CD14-positive monocyte (primary cell): ENCODE results near the gene MPZL3. TPM values are rescaled to one million over a fixed set of nuclear protein-coding genes. Genes with fewer than 3 reads are reported as not detected.

Experiments
- DNase-seq, 3 donors: peaks; one replicate each; pipeline ENCODE4 v3.0.0-alpha.2; 2011 to 2022
- H2AFZ ChIP-seq: 2 replicates; pipeline ENCODE4 v1.6.0; 2012; ENCODE audit warnings: mild to moderate bottlenecking, low read depth, low read length, inconsistent platforms; ENCODE audit not compliant: insufficient read depth, poor library complexity, severe bottlenecking
- H3K27ac ChIP-seq, 2 donors: 1 replicate in 1 of 2; 2 replicates in 1 of 2; pipeline ENCODE4 v1.5.1; 2012 to 2013; ENCODE audit warnings: low read length in 2 of 2, control low read depth in 1 of 2, inconsistent platforms in 1 of 2, low read depth in 1 of 2, mild to moderate bottlenecking in 1 of 2
- H3K27me3 ChIP-seq, 2 donors: one replicate each; pipeline versions ENCODE4 v1.6.0 to v1.6.1; 2011 to 2013; ENCODE audit warnings: low read length in 2 of 2; ENCODE audit not compliant: control insufficient read depth in 2 of 2, insufficient read depth in 2 of 2
- H3K36me3 ChIP-seq, 2 donors: replicated peaks in 1 of 2; 1 replicate in 1 of 2; 2 replicates in 1 of 2; pipeline versions ENCODE4 v1.5.1 to v1.6.1; 2012 to 2013; ENCODE audit warnings: low read length in 2 of 2, control low read depth in 1 of 2, inconsistent platforms in 1 of 2, mild to moderate bottlenecking in 1 of 2; ENCODE audit not compliant: insufficient read depth in 2 of 2, control insufficient read depth in 1 of 2
- H3K4me1 ChIP-seq, 2 donors: 1 replicate in 1 of 2; 2 replicates in 1 of 2; pipeline versions ENCODE4 v1.5.1 to v1.6.1; 2012 to 2013; ENCODE audit warnings: low read length in 2 of 2, control low read depth in 1 of 2, inconsistent platforms in 1 of 2, mild to moderate bottlenecking in 1 of 2, moderate library complexity in 1 of 2; ENCODE audit not compliant: insufficient read depth in 2 of 2, control insufficient read depth in 1 of 2
- H3K4me2 ChIP-seq: replicated peaks from 2 replicates; pipeline ENCODE3; 2012; ENCODE audit warnings: low read length, moderate library complexity, mild to moderate bottlenecking; ENCODE audit not compliant: poor library complexity, severe bottlenecking; ENCODE audit errors: extremely low read depth
- H3K4me3 ChIP-seq, 3 experiments: fragments of 200-600 bp in 1 of 3; sonication (generic) in 1 of 3; replicated peaks in 1 of 3; 1 replicate in 2 of 3; 2 replicates in 1 of 3; pipeline ENCODE4 v1.5.1; 2011 to 2013; ENCODE audit warnings: low read length in 3 of 3, mild to moderate bottlenecking in 3 of 3, control low read depth in 2 of 3, low read depth in 2 of 3, inconsistent platforms in 1 of 3, moderate library complexity in 1 of 3
- H3K79me2 ChIP-seq: 2 replicates; pipeline ENCODE4 v1.6.0; 2012; ENCODE audit warnings: mild to moderate bottlenecking, control low read depth, inconsistent platforms, low read length, moderate library complexity; ENCODE audit not compliant: insufficient read depth
- H3K9ac ChIP-seq: 2 replicates; pipeline ENCODE4 v1.6.0; 2017; ENCODE audit warnings: low read length, mild to moderate bottlenecking; ENCODE audit not compliant: insufficient read depth, poor library complexity, severe bottlenecking
- H3K9me3 ChIP-seq, 2 donors: replicated peaks in 1 of 2; 1 replicate in 1 of 2; 2 replicates in 1 of 2; pipeline versions ENCODE4 v1.5.1 to v1.6.1; 2012 to 2013; ENCODE audit warnings: low read length in 2 of 2, control low read depth in 1 of 2; ENCODE audit not compliant: control insufficient read depth in 1 of 2, insufficient read depth in 1 of 2
- H4K20me1 ChIP-seq: 2 replicates; pipeline ENCODE4 v1.6.0; 2012; ENCODE audit warnings: mild to moderate bottlenecking, low read length, control low read depth, moderate library complexity; ENCODE audit not compliant: insufficient read depth
- H3K27ac Mint-ChIP-seq, 7 donors: one replicate each; pipeline ENCODE4 v1.8.0; 2020; ENCODE audit warnings: mild to moderate bottlenecking in 7 of 7, mixed read lengths in 7 of 7, moderate library complexity in 6 of 7, inconsistent platforms in 2 of 7
- H3K27me3 Mint-ChIP-seq, 3 donors: one replicate each; pipeline ENCODE4 v1.8.0; 2021 to 2022; ENCODE audit warnings: low read depth in 3 of 3, mild to moderate bottlenecking in 3 of 3, mixed read lengths in 3 of 3, moderate library complexity in 3 of 3, inconsistent platforms in 1 of 3
- H3K36me3 Mint-ChIP-seq, 2 donors: one replicate each; pipeline ENCODE4 v1.8.0; 2020; ENCODE audit warnings: mixed read lengths in 2 of 2, inconsistent platforms in 1 of 2, mild to moderate bottlenecking in 1 of 2
- H3K4me1 Mint-ChIP-seq: one replicate; pipeline ENCODE4 v1.8.0; 2020; ENCODE audit warnings: mild to moderate bottlenecking, mixed read lengths
- H3K4me3 Mint-ChIP-seq, 2 donors: one replicate each; pipeline ENCODE4 v1.8.0; 2020; ENCODE audit warnings: mild to moderate bottlenecking in 2 of 2, mixed read lengths in 2 of 2, moderate library complexity in 1 of 2
- H3K9me3 Mint-ChIP-seq, 7 donors: one replicate each; pipeline ENCODE4 v1.8.0; 2020 to 2022; ENCODE audit warnings: mixed read lengths in 7 of 7, mild to moderate bottlenecking in 6 of 7, moderate library complexity in 6 of 7, inconsistent platforms in 2 of 7
- CTCF ChIP-seq: fragments of 200-600 bp; IDR thresholded peaks from one replicate; pipeline ENCODE4 v1.8.0; 2022; ENCODE audit warnings: antibody characterized with exemption, mild to moderate bottlenecking
- WGBS: methylation state at CpG from one replicate; pipeline ENCODE4 v1.1.5; 2013; ENCODE audit warnings: missing lambda C conversion rate; ENCODE audit not compliant: insufficient coverage; 5-methylcytosine and 5-hydroxymethylcytosine counted together
- intact Hi-C, 2 donors: fragments of 100-400 bp; cut with micrococcal nuclease; formaldehyde crosslinking; loops; one replicate each; pipeline versions ENCODE4 v1.15.0 to v1.15.1; 2023
- polyA plus RNA-seq, 3 donors: library from polyadenylated mRNA; depleted of rRNA in 1 of 3; unstranded in 2 of 3; stranded (reverse) in 1 of 3; fragments of 300-500 nt in 2 of 3; fragments of >200 nt in 1 of 3; fragmentation: Illumina TruSeq in 2 of 3; gene quantifications; 1 replicate in 2 of 3; 2 replicates in 1 of 3; pipeline ENCODE4 v1.2.3, GENCODE V29; 2012 to 2021

MPZL3 gene
- polyA plus RNA-seq, 3 donors = 4.2 to 8.5 (median 8.0) TPM

GRCh38 chr11:118290923-118291322, 38.8 kb upstream of the MPZL3 start:
- 2% methylated on average over 7 of the region's 9 CpGs for WGBS
- DNase-seq = peak; percentile 52 to 71 (median 63)
- peak overlapping the region; percentile 0 to 80 for H3K4me3 Mint-ChIP-seq
- peaks cover 0 to 1% of the 10 kb centered on the region in 2 donors for H3K36me3 Mint-ChIP-seq
- H3K4me1 Mint-ChIP-seq = peaks cover 24% of the 10 kb centered on the region
- H3K9me3 Mint-ChIP-seq = peaks cover 0 to 3% (median 3%) of the 10 kb centered on the region in 7 donors
- intact Hi-C loops = loop anchor here (5.0 kb wide), 2 partner anchors 39 to 94 kb away; partner anchors contain the start of gene MPZL3 (in 1 of the 2)
- TF ChIP-seq CTCF = peak; percentile 60
- Histone ChIP-seq H3K4me3 (peak overlapping the region; percentile 4 to 70 (median 48)), H3K9ac (peak overlapping the region; percentile 55), H3K27ac (peak overlapping the region; percentile 1 to 90), H3K9me3 (no peaks in the 10 kb centered on the region), H3K79me2 (no peaks in the 10 kb centered on the region), H3K27me3 (no peaks in the 10 kb centered on the region), H3K36me3 (no peaks in the 10 kb centered on the region), H3K4me2 (peak overlapping the region; percentile 77), H3K4me1 (peaks cover 14 to 20% of the 10 kb centered on the region in 2 donors), H4K20me1 (no peaks in the 10 kb centered on the region), H2AFZ (peak overlapping the region; percentile 73)
- H3K27me3 Mint-ChIP-seq = peaks cover 0 to 2% (median 2%) of the 10 kb centered on the region in 3 donors
- H3K27ac Mint-ChIP-seq = peak overlapping the region; percentile 86 to 95 (median 93)

GRCh38 chr11:118289401-118289800, 37.2 kb upstream of the MPZL3 start:
- Histone ChIP-seq H3K9ac (no peak overlapping the region), H3K36me3 (no peaks in the 10 kb centered on the region), H3K4me1 (peaks cover 14 to 20% of the 10 kb centered on the region in 2 donors), H3K27ac (no peak overlapping the region), H3K27me3 (no peaks in the 10 kb centered on the region), H3K4me2 (no peak overlapping the region), H3K79me2 (no peaks in the 10 kb centered on the region), H2AFZ (no peak overlapping the region), H3K9me3 (no peaks in the 10 kb centered on the region), H3K4me3 (no peak overlapping the region), H4K20me1 (no peaks in the 10 kb centered on the region)
- intact Hi-C loops = no loop called here
- peaks cover 0 to 3% (median 3%) of the 10 kb centered on the region in 7 donors for H3K9me3 Mint-ChIP-seq
- peaks cover 0 to 2% (median 0%) of the 10 kb centered on the region in 3 donors for H3K27me3 Mint-ChIP-seq
- no peak overlapping the region for H3K4me3 Mint-ChIP-seq
- peaks cover 0 to 1% of the 10 kb centered on the region in 2 donors for H3K36me3 Mint-ChIP-seq
- H3K27ac Mint-ChIP-seq = peak overlapping the region in 1 of 7 donors; percentile 43
- no peak for TF ChIP-seq CTCF
- peaks cover 21% of the 10 kb centered on the region for H3K4me1 Mint-ChIP-seq
- DNase-seq = no peak
